GM21723 (cell line): ENCODE data around the gene THBS4.
A peak's percentile ranks its signal among the peaks of the same experiment; 100 is the strongest.

Experiments used
- ATAC-seq: cut with Tn5 transposase; IDR thresholded peaks from one replicate; pipeline ENCODE4 v1.9.1; 2021; ENCODE audit warnings: mild to moderate bottlenecking, moderate library complexity; ENCODE audit not compliant: unreplicated experiment

THBS4 gene

DNA sequence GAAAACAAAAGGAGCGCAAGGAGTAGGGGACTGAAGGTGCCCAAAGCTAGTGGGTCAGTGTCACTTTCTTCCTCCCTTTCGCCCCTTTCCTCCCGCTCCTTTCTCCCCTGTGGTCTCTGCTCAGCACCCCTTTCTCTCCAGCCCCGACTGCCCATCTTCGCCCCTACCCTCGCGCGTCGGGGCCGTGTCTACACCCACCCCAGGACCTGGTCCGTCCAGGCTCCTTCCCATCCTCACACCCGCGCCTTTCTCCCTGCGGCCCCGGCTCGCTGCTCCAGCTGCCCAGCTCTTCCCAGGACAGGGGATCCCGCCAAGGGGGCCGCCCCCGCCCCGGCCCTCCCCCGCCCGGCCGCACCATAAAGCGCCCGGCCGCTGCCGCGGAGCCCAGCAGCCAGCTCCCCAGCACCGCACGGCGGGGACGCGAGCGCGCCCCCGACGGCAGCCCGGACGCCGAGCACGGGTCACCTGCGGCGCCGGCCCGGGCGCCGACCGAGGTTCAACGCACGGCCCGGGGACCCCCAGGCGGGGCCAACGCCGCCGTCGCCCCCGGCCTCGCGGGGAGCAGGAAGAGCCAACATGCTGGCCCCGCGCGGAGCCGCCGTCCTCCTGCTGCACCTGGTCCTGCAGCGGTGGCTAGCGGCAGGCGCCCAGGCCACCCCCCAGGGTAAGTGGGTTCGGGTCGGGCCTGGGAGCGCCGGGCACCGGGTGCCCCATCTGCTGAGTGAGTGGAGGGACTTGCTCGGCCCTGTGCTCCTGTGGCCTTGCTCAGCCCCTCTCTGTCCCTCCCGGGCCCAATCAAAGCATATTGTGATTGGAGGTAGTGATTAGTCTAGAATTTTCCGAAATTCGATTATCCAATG is at the start of gene THBS4:
Gene THBS4, plus strand, starts transcription at position 387 of the 860 bp plus-strand sequence. Its CDS starts 190 bp downstream, at position 577.
- ATAC-seq, result no peak

DNA sequence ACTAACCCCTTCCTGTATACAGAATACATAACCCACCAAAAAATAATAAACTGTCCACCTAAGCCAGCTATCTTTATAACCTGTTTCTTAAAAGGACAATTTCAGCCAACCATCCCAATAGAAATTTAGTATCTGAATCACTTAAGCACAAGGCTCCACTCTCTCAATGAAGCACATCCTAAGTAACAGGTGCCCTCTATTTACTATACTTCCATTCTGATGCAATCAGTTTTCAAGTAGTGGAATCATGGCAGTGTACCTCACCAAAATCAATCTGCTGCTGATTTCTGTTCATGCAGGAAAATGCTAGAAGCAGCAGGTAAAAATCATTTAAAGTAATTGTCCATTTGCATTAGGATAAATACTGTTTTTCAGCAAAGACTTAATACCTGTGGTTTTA is 48.9 kb upstream of the THBS4 start:
- no peak for ATAC-seq

DNA sequence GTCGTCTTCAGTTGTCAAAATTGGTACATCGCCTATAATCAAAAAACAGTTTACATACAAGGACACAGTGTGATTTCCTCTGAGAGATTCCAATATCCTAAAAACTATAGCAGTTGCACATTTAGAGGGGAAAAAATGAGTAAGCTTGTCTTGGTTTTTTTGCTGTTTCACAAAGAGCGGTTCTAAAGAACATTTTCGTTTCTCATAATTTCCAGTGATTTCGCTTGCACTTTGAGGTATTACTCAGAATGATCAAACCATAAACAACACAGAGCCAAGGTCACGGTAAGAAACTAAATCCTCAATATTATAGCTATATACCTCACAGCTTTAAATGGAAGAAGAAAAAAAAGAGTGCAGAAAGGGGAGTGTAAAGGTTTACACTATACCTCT is 44.9 kb upstream of the THBS4 start:
- ATAC-seq, result peak; percentile 59

DNA sequence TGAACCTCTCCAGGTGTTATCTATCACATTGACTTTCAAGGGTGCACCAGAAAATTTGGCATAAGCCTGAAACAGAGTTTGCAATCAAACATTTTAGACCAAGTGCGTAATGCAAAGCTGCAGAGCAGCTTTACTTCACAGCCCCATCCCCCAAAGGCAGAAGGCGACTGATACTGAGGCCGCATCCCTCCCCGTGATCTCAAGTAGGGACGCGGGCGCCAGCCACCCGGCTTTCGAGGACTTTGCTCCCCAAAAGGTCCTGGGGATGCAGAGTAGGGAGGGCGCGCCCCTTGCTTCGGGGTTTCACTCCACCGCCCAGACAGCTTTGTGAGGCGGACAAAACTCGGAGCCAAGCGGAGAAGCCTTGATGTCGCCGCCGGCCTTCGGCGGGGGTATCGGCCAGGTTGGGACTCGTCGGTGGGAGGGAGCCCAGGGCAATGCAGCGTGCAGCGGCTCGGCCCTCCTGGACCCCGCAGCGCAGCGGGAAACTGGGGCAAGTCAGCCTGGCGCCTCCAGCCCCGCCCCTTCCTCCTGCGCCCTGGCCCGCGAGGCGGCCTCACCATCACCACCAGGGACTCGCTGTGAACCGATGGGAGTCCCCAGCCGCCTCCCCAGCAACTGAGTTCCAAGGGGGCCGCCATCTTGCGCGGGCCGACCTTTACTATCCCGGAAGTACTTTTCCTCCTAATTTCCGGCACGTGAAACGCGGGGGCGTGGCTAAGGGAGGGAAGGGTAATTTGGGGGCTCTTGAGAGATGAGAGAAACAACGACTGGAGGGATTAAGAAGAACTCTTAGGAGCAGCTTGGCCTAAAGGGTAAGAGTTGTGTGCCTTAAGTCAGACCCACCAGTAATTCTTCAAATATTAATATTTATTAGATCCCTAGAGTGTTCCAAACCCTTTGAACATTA is 44.3 kb upstream of the THBS4 start, which contains the start of gene MTX3:
Gene MTX3, minus strand, starts transcription at position 665 of the 910 bp plus-strand sequence. Its CDS starts 24 bp downstream, at position 641.
- ATAC-seq, result peak; percentile 85

DNA sequence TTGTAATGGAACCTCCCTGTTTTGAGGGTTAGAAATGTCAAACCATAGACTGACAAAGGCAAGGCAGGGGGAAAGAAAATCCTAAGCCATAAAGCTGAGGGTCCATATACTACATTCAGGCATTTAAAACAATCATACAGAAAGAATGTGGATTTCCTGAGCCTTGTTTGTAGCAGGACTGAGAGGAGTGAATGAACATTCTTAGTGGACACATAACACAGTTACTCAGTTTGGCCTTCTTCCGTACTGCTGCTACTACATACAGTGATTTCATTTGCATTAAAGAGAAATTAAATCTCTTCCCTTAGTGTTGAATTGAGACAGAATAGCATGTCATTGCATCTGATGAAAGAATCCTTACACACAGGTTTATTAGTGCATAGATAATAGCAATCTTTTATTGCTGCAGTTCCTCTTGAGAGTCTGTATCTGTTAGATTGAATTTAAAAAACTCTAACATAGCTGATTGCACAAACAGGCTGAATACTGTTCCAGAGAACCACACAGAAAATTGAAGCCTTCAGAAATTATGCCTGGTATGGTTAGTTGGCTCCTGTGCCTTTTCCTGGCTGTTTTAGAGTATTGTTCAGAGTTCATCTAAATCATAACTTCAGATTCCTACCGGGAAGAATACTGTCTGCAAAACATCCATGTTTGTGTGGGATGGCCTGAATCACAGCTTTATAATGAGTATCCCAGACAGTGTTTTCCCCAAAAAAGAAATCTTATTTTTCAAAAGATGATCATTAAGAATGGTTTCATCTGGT is 42.1 kb upstream of the THBS4 start:
- no peak for ATAC-seq

DNA sequence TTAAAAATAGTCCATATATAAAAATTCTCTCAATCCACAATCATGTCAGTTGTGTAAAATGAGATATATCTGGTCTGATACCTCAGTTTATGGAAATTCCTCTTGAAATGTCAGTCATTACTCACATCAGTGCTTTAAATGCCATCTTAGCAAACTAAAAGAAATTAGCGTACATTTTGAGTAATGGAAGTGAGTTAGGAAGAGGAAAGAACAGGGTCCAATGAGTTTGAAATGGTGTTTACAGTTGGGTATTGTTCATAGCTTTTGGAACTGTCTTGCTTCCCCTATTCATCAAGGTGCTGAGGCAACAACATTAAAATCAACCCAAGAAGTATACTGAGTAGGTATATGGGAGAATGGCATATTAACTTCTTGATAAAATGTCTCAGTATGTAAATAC is 35.4 kb upstream of the THBS4 start:
- ATAC-seq, result no peak

DNA sequence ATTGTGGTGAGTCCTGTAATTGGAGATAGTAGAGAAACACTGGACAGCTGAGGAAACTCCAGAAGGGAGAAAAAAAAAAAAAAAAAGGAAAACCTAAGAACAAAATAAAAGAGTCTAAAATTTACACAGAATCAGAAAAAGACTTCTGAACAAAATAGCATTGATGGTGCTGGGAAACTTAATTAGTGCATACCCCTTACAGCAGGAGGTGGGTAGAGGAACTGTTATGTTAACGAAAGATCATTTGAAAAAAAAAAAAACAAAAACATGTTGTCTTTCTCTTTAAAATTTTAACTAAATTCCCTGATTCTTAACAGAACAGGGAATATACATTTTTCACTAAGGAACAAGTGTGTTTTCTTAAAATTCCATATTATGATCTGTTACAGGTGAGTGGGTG is 32.5 kb upstream of the THBS4 start:
- ATAC-seq, result no peak

DNA sequence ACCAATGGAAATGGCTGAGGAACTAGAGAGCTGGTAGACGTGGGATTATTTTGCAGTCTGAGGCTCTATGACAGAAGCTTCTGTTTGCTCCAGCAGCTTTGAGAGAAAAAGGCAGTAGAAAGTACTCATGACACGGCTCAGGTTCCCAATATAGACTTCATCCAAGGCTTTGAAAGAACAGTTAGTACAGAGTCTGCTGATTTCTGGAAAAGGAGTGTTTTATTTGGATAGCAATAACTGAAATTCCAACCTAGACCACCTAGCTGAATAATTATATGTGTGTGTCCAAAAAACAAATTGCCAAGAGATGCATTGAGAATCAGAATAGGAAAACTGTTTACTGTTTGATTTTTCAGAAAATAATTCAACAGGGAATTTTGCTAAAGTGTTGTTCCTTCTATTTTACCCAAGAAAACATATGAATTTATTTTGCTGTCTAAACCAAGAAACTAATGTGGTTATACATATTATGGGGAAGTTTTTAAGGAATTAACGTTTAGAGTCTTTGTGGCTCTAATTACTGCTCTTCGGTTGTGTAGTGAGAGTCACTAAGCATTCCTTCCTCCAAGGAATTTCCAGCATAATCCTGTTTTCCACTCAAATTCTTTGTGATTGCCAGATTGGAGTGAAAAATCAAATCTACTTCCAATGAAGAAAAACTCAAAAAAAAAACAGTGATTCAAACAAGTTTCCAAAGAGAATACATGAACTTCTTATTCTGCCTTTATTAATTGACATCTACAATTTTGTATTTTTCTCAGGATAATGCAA is 26.0 kb upstream of the THBS4 start:
- no peak for ATAC-seq

DNA sequence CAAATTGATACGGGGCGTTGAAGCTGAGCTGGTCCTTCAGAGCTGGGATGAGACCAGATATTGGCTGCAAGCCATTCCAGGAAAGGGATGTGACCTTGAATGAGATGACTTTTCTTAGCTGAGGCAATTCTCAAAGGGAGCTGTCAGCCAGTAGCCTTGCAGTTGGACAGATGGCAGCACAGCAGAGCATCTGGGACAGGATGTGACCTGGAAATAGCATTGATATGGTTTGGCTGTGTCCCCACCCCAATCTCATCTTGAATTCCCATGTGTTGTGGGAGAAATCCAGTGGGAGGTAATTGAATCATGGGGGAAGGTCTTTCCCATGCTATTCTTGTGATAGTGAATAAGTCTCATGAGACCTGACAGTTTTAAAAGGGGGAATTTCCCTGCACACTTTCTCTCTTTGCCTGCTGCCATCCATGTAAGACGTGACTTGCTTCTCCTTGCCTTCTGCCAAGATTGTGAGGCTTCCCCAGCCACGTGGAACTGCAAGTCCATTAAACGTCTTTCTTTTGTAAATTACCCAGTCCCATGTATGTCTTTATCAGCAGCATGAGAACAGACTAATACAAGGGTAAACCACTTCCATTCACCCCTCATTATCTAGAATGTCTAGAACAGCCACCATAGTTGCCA is 24.3 kb upstream of the THBS4 start:
- no peak for ATAC-seq

DNA sequence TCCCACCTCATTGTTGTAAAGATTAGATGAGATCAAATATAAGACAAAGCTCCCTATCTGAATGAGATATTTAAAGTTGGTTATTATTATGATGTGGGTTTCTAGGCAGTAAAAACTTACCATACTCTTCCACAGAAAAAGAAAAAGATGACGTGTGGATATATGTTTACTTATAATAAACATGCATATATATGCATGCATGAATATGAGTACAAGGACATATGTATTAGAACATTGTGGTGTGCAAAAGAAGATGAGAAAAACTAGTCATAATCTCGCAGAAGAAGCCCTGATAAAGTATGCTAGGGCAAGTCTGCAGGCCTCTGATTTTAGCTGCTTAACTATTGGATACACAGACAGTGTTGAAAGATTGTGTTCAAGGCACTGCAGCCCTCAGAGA is 10.1 kb upstream of the THBS4 start:
- no peak for ATAC-seq

DNA sequence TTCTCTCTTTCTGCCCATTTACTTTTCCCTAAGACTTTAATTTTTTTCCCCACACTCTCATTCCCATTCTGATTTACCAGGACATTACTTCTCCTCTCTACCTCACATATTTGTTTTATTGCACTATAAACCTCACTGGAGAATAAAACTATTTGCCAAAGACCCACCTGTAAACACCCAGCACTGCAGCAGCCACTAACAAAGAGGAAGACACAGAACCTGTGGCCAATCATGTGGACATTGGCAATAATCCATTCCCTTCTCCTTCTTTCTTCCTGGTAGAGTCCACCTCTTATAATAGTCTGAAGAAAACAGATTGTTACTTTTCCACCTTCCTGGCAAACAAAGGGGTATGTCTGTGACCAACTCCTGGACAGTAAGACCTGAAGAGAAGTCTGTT is 8.3 kb upstream of the THBS4 start:
- ATAC-seq, result no peak

DNA sequence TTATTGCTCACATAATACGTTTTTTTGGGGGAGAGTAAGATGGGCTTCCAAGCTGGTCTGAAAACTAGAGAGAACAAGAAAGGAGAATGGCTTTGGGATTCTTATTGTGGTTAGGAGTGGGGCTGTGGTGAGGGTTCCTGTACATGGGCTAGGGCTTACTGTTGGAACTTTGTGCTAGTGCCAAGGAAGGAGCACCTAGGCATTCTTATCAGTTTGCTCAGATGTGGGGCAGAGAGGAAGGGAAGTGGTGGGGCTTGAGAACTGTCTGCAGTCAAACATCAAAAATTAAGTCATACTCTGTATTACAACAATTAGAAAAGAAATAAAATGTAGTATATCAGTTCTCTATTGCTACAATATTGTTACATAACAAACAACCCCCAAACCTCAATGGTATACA is 4.0 kb upstream of the THBS4 start:
- ATAC-seq, result no peak

DNA sequence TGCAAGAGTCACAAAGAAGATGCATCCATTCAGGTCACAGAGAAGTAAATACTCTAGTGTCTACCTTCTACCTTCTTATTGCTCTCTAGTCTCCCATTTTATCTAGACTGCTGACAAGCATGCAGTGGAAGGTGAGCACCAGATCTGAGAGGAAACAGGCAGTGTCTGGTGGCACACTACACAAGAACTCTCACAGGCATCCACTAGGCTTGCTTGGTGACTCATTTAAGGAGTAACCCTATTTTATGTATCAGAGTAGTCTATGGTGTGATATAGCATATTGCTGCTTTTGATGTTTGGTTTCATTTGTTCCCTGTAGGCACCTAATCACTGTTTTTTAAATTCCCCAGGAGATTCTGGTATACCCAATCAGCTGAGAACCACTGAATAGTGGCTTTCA is 1.6 kb upstream of the THBS4 start:
- peak; percentile 61 for ATAC-seq

DNA sequence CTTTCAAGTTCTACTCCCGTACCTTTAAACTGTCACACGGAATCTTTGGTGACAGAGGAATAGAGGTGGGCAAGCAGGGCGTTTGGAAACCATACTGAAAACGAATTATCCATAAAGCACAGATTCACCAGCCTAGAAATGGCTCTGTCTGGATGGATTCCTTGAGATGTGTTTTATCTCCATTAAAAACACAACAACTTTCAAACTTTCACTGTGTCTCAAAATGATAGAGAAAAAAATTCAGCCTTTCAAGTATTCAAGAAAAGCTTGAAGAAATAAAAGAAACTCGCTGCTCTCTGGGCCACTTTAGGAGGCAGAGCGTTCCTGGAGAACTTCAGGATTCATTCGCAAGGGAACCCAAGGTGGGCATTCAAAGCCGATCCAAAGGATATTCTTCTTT is 589 bp upstream of the THBS4 start:
- no peak for ATAC-seq

DNA sequence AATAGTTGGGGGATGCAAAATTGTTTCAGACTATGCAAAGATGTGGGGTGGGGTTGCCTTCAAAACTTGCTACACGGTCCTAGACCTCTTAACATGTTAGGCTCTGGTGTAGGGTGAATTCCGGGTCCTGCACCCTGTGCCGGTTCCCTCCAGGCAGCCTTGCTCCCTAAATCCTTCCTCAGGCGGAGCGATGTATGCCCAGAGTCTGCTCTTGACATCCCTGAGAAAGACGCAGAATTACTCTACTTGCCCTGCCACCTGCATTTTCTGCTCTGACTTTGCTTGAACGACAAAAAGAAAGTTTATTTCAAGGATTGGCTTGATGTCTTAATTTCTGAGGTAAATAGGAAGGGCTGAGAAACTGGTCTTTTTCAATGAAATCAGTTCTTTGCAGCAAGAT is 691 bp downstream of the THBS4 start:
- ATAC-seq, result no peak

DNA sequence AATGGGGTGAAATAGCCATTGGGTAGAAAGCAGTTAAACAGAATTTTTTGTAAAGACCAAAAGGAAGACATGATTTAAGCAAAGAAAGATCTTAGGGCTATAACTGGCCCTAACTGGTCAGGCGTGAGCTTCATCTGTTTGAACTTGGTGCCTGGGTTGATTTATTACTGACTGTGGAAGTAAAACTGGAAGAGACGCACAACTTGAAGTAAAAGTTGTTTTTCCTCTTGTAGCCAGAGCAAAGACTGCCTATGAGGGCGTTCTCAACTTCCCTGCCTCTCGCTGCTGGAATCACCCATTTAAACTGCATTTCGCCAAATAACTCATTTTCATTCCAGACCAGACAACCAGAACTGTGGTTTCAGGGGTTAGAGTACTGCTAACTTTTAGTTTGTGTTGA is 1.5 kb downstream of the THBS4 start:
- ATAC-seq, result no peak

DNA sequence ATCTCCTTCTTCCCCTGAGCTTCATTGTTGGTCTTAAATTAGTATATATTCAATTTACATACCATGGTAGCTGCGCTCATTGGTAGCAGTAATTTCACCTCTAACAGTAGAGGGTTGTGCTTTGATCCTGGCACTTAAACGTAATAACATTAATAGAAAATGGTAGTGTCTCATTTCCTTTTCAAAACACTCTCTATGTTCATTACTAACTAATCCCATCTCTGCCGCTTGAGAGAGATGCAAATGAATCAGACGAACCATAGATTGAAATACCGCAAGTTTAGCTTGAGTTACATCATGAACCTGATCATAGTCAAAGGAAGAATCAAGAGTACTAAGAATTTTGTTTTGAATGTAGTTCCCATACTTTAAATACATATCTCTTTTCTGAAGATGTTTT is 2.2 kb downstream of the THBS4 start:
- ATAC-seq, result peak; percentile 68

DNA sequence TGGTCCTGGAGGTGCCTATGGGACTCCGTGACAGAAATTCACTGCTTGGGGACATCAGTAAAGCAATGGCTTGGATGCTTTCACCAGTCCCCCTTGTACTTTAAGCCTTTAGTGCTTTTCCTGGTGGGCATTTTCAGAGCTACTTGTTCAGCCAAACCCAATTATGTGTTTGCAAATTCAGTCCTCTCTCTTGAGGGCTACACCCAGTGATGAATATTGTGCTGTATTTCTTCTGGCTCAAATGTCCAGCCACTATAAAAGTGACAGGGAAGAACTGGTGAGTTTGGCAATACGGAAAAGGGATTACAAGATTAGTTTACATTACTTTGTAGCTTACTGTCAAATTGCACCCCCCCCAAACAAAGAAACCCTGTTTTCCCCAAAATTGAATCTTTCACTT is 4.5 kb downstream of the THBS4 start:
- no peak for ATAC-seq

DNA sequence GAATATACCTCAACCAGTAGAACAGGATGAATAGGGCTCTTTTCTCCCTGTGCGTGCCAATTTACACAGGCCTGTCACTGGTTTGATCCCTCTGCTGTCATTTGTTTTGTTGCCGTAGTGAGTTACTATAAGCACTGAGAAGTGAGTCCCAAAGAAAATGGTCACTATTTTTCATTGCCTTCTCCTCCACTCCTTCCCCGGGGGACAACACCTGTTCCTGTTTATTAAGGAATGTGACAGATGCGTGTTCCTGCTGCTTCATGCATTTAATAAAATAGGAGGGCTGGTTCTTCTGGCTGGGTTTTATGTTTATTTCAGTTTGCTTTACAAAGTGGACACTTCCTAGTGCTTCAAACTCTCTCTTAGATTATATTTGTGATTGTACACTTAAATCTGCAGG is 6.4 kb downstream of the THBS4 start:
- ATAC-seq, result no peak

DNA sequence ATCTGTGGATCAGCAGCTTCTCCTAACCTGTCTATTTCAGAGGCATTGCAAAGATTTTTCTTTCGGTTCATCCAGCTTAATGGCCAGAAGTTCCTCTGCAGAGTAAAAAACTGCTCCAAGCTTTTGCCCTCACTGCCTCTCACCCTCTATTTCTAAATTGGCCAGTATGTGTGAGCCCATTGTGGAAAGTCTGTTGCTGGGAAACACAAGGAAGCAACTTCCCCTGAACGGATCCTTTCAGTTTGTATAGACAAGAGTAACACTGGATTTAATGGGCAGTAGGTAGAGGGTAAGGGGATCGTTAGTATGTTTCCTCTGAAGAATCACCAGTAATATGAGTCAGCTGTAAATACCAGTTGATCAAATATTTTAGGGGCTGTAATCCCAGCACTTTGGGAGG is 7.2 kb downstream of the THBS4 start:
- no peak for ATAC-seq
